Esophagus muscularis mucosa (tissue), 4 donors: Measurements from ENCODE around the gene NDUFA11. TPM values are rescaled to one million over a fixed set of nuclear protein-coding genes. Genes with fewer than 3 reads are reported as not detected.
A peak's percentile ranks its signal among the peaks of the same experiment; 100 is the strongest.

Experiments used
- DNase-seq: peaks from one replicate; pipeline ENCODE4 v3.0.0-alpha.2; 2017; ENCODE audit errors: extremely low spot score
- H3K27ac ChIP-seq, 4 donors: fragments of 200-600 bp; sonication (generic); replicated peaks in 1 of 4; 1 replicate in 3 of 4; 2 replicates in 1 of 4; pipeline ENCODE4 v1.5.1; 2016 to 2019; ENCODE audit warnings: mild to moderate bottlenecking in 1 of 4
- H3K27me3 ChIP-seq, 4 donors: fragments of 200-600 bp; sonication (generic); one replicate each; pipeline versions ENCODE4 v1.5.1 to v1.6.0; 2016 to 2019
- H3K36me3 ChIP-seq, 4 donors: fragments of 200-600 bp; sonication (generic); one replicate each; pipeline ENCODE4 v1.5.1; 2016 to 2019
- H3K4me1 ChIP-seq, 4 donors: fragments of 200-600 bp; sonication (generic); one replicate each; pipeline ENCODE4 v1.5.1; 2016 to 2019
- H3K4me3 ChIP-seq, 4 donors: fragments of 200-600 bp; sonication (generic); 1 replicate in 2 of 4; 2 replicates in 2 of 4; pipeline ENCODE4 v1.5.1; 2016 to 2019; ENCODE audit warnings: mild to moderate bottlenecking in 4 of 4, moderate library complexity in 1 of 4
- H3K9me3 ChIP-seq, 4 donors: fragments of 200-600 bp; sonication (generic); 1 replicate in 3 of 4; 2 replicates in 1 of 4; pipeline ENCODE4 v1.5.1; 2016 to 2019
- EP300 ChIP-seq: sonication (generic); formaldehyde crosslinking; IDR thresholded peaks from one replicate; pipeline ENCODE4 v1.6.1; 2017; ENCODE audit warnings: antibody characterized with exemption
- POLR2A ChIP-seq: fragments of 450-650 bp; IDR thresholded peaks from one replicate; pipeline ENCODE4 v1.6.1; 2017; ENCODE audit warnings: antibody characterized with exemption, moderate library complexity, mild to moderate bottlenecking, low read depth
- POLR2AphosphoS5 ChIP-seq, 2 donors: sonication (generic); formaldehyde crosslinking; IDR thresholded peaks; one replicate each; pipeline ENCODE4 v1.6.1; 2017; ENCODE audit warnings: antibody characterized with exemption in 2 of 2
- WGBS: methylation state at CpG from one replicate; pipeline ENCODE4 v1.1.5; 2018; 5-methylcytosine and 5-hydroxymethylcytosine counted together
- intact Hi-C: fragments of 100-400 bp; cut with DNase I; formaldehyde crosslinking; loops from one replicate; pipeline ENCODE4 v1.15.1; 2023
- total RNA-seq, 4 donors: library from RNA; depleted of rRNA; stranded (reverse); fragments of >200 nt; gene quantifications; one replicate each; pipeline versions ENCODE4 v1.1.0 to v1.2.1, GENCODE V29; 2016
- TF ChIP-seq, protein P1 (sequence below), 3 experiments: fragments of 200-600 bp in 2 of 3; fragments of 450-650 bp in 1 of 3; sonication (generic) in 2 of 3; IDR thresholded peaks; one replicate each; pipeline ENCODE4 v1.5.1; 2017 to 2019; ENCODE audit warnings: antibody characterized with exemption in 3 of 3, mild to moderate bottlenecking in 2 of 3, moderate library complexity in 1 of 3

The NDUFA11 gene
- total RNA-seq: 100 to 1,000 TPM; 292 to 378 (median 314) TPM

DNA sequence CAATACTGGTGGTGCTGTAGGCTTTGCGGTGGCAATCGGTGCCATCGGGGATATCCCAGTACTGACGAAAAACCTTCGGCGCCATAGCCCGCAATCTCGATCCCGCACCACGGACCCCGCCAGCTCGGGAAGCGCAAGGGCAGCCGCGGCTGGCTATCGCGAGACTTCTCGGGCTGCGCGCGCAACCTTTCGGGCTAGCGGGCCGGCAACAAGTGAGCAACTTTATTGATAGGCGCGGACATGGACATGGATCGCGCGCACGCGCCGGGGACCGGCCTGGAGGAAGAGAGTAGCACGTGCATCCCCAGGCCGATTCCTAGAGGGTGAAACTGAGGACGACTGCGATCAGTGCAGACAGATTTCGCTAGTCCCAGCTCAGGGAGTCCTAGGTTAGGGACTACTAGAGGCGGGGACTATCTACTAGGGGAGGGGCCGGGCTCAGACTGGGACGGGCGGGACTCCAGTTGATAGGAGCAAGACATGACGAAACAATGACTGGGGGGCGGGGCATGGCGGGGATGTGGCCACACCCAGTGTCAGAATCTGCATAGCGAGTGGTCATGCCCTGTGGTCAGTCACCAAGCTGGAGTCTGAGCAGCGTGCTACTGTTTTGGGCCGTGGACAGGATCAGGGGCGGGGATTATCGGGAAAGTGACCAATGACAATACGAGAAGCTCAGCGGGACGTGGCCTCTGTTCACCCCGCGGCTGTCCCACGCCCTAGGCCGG lies at the start of gene NDUFA11:
Gene NDUFA11 (minus strand): TSS at position 167 of the 728 bp plus-strand sequence. CDS start 82 bp downstream, at position 85.
- H3K36me3 ChIP-seq: peaks cover 0 to 26% (median 10%) of the 10 kb centered on the region in 4 donors
- peak within 1 kb of the TSS; percentile 85 to 95 (median 92) for H3K27ac ChIP-seq
- no peaks in the 10 kb centered on the region for H3K27me3 ChIP-seq
- TF ChIP-seq POLR2A (peak; percentile 81), POLR2AphosphoS5 (IDR thresholded peaks at IDR 0.05) (peak; percentile 94), EP300 (no peak)
- TF ChIP-seq, protein P1, sequence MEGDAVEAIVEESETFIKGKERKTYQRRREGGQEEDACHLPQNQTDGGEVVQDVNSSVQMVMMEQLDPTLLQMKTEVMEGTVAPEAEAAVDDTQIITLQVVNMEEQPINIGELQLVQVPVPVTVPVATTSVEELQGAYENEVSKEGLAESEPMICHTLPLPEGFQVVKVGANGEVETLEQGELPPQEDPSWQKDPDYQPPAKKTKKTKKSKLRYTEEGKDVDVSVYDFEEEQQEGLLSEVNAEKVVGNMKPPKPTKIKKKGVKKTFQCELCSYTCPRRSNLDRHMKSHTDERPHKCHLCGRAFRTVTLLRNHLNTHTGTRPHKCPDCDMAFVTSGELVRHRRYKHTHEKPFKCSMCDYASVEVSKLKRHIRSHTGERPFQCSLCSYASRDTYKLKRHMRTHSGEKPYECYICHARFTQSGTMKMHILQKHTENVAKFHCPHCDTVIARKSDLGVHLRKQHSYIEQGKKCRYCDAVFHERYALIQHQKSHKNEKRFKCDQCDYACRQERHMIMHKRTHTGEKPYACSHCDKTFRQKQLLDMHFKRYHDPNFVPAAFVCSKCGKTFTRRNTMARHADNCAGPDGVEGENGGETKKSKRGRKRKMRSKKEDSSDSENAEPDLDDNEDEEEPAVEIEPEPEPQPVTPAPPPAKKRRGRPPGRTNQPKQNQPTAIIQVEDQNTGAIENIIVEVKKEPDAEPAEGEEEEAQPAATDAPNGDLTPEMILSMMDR (IDR thresholded peaks at IDR 0.05): no peak
- H3K4me3 ChIP-seq: peak within 1 kb of the TSS; percentile 65 to 97 (median 91)
- peak; percentile 100 for DNase-seq
- WGBS: 0% methylated on average over 23 of the region's 57 CpGs
- H3K9me3 ChIP-seq: no peaks in the 10 kb centered on the region
- H3K4me1 ChIP-seq: peaks cover 27 to 50% (median 44%) of the 10 kb centered on the region in 4 donors
- intact Hi-C loops: no loop called here

DNA sequence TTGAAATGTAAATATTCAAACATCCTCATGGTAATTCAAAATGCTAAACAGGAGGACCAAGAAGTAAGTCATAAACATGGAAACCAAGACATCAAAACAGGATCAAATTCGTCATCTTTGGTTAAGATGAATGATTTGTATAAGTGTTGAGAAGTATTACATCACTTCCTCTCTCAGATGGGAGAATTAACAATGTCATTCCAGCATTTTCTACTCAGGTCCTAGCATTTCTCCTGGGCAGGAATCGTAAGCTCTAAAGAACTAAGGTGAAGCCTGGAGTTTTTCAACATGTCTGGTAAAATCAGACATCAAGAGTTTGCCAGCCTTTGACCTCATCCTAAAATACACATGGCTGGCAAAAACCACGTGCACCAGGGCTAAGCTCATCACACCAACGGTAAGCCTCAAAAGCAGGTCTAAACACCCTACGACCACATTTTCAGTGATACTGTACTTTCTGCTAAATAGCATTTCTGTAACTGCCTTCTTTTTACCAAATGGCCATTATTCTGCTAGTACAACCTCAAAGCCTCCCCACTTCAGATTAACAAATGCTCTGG lies 49.5 kb upstream of the NDUFA11 start:
- Histone ChIP-seq H3K4me1 (peaks cover 99 to 100% (median 100%) of the 10 kb centered on the region in 4 donors), H3K27ac (peak overlapping the region; percentile 79 to 85 (median 84)), H3K9me3 (no peaks in the 10 kb centered on the region), H3K27me3 (no peaks in the 10 kb centered on the region), H3K36me3 (peaks cover 0 to 10% (median 3%) of the 10 kb centered on the region in 4 donors), H3K4me3 (peak overlapping the region in 1 of 4 donors; percentile 26)
- WGBS: 41% methylated on average over 5 of the region's 5 CpGs
- intact Hi-C loops: no loop called here
- TF ChIP-seq, protein P1 (IDR thresholded peaks at IDR 0.05): no peak
- TF ChIP-seq EP300 (no peak), POLR2A (no peak), POLR2AphosphoS5 (IDR thresholded peaks at IDR 0.05) (no peak)
- no peak for DNase-seq

DNA sequence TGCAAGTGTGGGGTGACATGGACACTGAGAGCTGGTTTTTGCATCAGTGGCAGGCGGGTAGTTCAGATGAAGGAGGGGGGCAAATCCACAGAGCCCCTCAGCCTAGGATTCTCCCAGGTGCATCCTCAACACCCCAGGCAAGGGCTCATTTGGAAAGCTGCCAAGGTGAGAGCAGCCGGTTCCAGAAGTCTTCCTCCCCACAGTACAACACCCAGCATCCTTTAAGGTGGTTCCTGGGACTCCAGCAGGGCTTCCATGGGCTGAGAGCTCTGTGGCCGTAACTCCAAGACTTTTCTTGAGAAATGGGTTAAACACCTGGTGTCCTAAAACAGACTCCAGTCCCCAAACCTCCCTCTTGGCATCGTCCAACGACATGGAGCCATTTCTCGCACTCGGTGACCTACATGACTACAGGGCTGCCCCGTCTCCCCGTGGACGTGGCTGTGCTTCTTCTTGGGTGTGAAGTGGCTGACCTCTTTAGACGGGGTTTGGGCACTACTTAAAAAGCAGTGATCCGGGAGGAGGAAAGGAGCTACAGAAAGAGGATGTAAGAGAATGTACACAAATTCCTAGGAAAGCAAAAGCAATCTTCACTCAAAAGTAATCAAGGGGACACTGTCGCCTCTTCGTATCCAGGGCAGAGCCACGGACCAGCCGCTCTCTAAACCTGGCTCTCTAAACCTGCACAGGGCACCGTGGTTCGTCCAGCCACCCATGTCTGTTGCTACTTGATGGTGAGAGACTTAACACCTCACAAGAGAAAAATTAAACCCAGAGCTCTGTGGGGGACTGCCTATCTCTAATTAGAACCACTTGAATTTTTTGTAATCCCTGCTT lies 48.8 kb upstream of the NDUFA11 start:
- intact Hi-C loops: no loop called here
- Histone ChIP-seq H3K9me3 (no peaks in the 10 kb centered on the region), H3K4me3 (no peak overlapping the region), H3K4me1 (peaks cover 99 to 100% (median 100%) of the 10 kb centered on the region in 4 donors), H3K27me3 (no peaks in the 10 kb centered on the region), H3K27ac (peak overlapping the region; percentile 79 to 85 (median 84)), H3K36me3 (peaks cover 0 to 10% (median 3%) of the 10 kb centered on the region in 4 donors)
- DNase-seq: no peak
- no peak for TF ChIP-seq POLR2A
- TF ChIP-seq, protein P1 (IDR thresholded peaks at IDR 0.05): no peak
- TF ChIP-seq EP300: no peak
- TF ChIP-seq POLR2AphosphoS5 (IDR thresholded peaks at IDR 0.05): no peak
- 50% methylated on average over 18 of the region's 18 CpGs for WGBS

DNA sequence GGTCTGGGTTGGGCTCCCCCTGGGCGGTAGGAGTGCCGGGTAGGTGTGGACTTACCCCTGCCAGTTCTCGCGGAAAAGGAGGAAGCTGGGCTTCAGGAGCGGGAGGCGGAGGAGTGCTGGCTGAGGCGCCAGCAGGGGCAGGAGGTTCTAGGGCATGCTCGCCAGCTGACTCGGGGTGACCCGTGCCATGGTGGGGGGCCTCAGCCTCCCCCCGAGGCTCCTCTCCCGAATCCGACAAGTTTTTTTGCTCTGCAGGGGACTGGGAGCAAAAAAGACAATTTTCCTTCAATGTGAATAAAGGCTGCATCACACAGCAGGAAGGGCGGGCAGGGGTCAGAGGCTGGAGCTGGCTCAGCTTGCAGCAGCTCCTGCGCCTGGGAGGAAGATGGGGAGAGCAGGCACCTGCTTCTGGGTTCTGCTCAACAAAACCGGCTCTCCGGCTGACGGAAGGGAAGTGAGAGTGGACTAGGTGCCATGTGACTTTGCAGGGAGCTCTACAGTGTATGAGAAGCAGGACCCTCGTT lies 47.8 kb upstream of the NDUFA11 start:
- H3K4me3 ChIP-seq: peak overlapping the region in 2 of 4 donors; percentile 0 to 25

More for the DNA sequence above, 47.8 kb upstream of the NDUFA11 start:
- no peak for DNase-seq
- Histone ChIP-seq H3K36me3 (peaks cover 0 to 10% (median 3%) of the 10 kb centered on the region in 4 donors), H3K27me3 (no peaks in the 10 kb centered on the region), H3K4me1 (peaks cover 99 to 100% (median 100%) of the 10 kb centered on the region in 4 donors), H3K9me3 (no peaks in the 10 kb centered on the region), H3K27ac (peak overlapping the region; percentile 79 to 85 (median 84))
- intact Hi-C loops: no loop called here
- TF ChIP-seq, protein P1 (IDR thresholded peaks at IDR 0.05): no peak
- peak in 1 of 2 donors; percentile 9 for TF ChIP-seq POLR2AphosphoS5 (IDR thresholded peaks at IDR 0.05)
- 37% methylated on average over 17 of the region's 19 CpGs for WGBS
